Hepatocyte (in vitro differentiated cells): ENCODE results near the gene PCGF3.

ENCODE experiments used
- CTCF ChIP-seq: fragments of 200-600 bp; sonication (generic); IDR thresholded peaks from 2 replicates; pipeline ENCODE4 v1.5.1; 2016; ENCODE audit warnings: antibody characterized with exemption, mild to moderate bottlenecking; ENCODE audit not compliant: poor library complexity
- EZH2 ChIP-seq: fragments of 200-600 bp; sonication (generic); IDR thresholded peaks from 2 replicates; pipeline ENCODE4 v1.6.1; 2016; ENCODE audit warnings: antibody characterized with exemption, mild to moderate bottlenecking, borderline replicate concordance
- EZH2phosphoT487 ChIP-seq: fragments of 200-600 bp; sonication (generic); IDR thresholded peaks from one replicate; pipeline ENCODE4 v1.6.1; 2018; ENCODE audit warnings: antibody characterized with exemption, mild to moderate bottlenecking, low read depth, moderate library complexity; ENCODE audit not compliant: unreplicated experiment, severe bottlenecking

- no peak for TF ChIP-seq EZH2
- no peak for TF ChIP-seq CTCF
- no peak for TF ChIP-seq EZH2phosphoT487
Measured at GRCh38 chr4:727576-727975, 21.9 kb downstream of the PCGF3 start.
